Left renal pelvis (tissue), 4 donors: Measurements from ENCODE around the gene PDE7B. TPM values are rescaled to one million over a fixed set of nuclear protein-coding genes. Genes with fewer than 3 reads are reported as not detected.
"Not testable (repeated sequence)": the region's sequence is repeated elsewhere in the genome, so short reads cannot be mapped to it uniquely, and the experiment has no call there.

Experiments used
- DNase-seq, 4 donors: peaks; one replicate each; pipeline ENCODE4 v3.0.0-alpha.2; 2013; ENCODE audit warnings: low read depth in 4 of 4, low spot score in 3 of 4
- polyA plus RNA-seq, 4 donors: library from polyadenylated mRNA; unstranded; fragments of 120-200 nt; gene quantifications; one replicate each; pipeline ENCODE4 v1.2.1, GENCODE V29; 2013; ENCODE audit not compliant: insufficient read length in 4 of 4

The PDE7B gene
- polyA plus RNA-seq, 4 donors = 2.0 to 10.3 (median 8.6) TPM

GRCh38 chr6:135842618-135843392 is 8.7 kb upstream of the PDE7B start:
- no peak for DNase-seq

GRCh38 chr6:135850882-135851281 is 619 bp upstream of the PDE7B start:
- DNase-seq = no peak

- no peak for DNase-seq
Observed at GRCh38 chr6:135852746-135853145, 1.2 kb downstream of the PDE7B start.

- DNase-seq = no peak
Observed at GRCh38 chr6:135853227-135853626, 1.7 kb downstream of the PDE7B start.

GRCh38 chr6:135853986-135854385 is 2.5 kb downstream of the PDE7B start:
- no peak for DNase-seq

- DNase-seq = no peak
Observed at GRCh38 chr6:135854799-135855198, 3.3 kb downstream of the PDE7B start.

GRCh38 chr6:135858931-135859330 is 7.4 kb downstream of the PDE7B start:
- DNase-seq = no peak

GRCh38 chr6:135860361-135860760 is 8.9 kb downstream of the PDE7B start:
- DNase-seq = no peak

- DNase-seq = no peak
Observed at GRCh38 chr6:135861189-135861588, 9.7 kb downstream of the PDE7B start.

- DNase-seq = not testable (repeated sequence)
Observed at GRCh38 chr6:135864929-135865328, 13.4 kb downstream of the PDE7B start.

- DNase-seq = no peak
Observed at GRCh38 chr6:135866445-135867123, 15.1 kb downstream of the PDE7B start.

GRCh38 chr6:135867332-135867731 is 15.8 kb downstream of the PDE7B start:
- no peak for DNase-seq

GRCh38 chr6:135869857-135870256 is 18.4 kb downstream of the PDE7B start:
- DNase-seq = no peak

- no peak for DNase-seq
Observed at GRCh38 chr6:135870722-135871121, 19.2 kb downstream of the PDE7B start.

- no peak for DNase-seq
Observed at GRCh38 chr6:135871296-135871695, 19.8 kb downstream of the PDE7B start.

- no peak for DNase-seq
Observed at GRCh38 chr6:135871878-135872277, 20.4 kb downstream of the PDE7B start.

- no peak for DNase-seq
Observed at GRCh38 chr6:135875446-135875845, 23.9 kb downstream of the PDE7B start.

GRCh38 chr6:135876058-135876457 is 24.6 kb downstream of the PDE7B start:
- no peak for DNase-seq

GRCh38 chr6:135877666-135878065 is 26.2 kb downstream of the PDE7B start:
- DNase-seq = no peak

GRCh38 chr6:135880066-135880972 is 28.8 kb downstream of the PDE7B start:
- DNase-seq = no peak

GRCh38 chr6:135883045-135883444 is 31.5 kb downstream of the PDE7B start:
- DNase-seq = no peak
